OCI-LY3 (cell line): ENCODE results near the gene TMEM151A.
"Not testable (repeated sequence)": the region's sequence is repeated elsewhere in the genome, so short reads cannot be mapped to it uniquely, and the experiment has no call there.

ENCODE experiments used
- CTCF ChIP-seq: fragments of 200-600, 300-600 bp; sonication (generic); IDR thresholded peaks from 2 replicates; pipeline ENCODE4 v1.5.1; 2014; ENCODE audit warnings: antibody characterized with exemption, low read length, low read depth
- EZH2phosphoT487 ChIP-seq: fragments of 200-600 bp; shearing (Covaris generic); IDR thresholded peaks from 2 replicates; pipeline ENCODE4 v1.6.1; 2018; ENCODE audit warnings: antibody characterized with exemption, mixed run types, low read depth

GRCh38 chr11:66310803-66311440, 19.2 kb downstream of the TMEM151A start:
- TF ChIP-seq CTCF, EZH2phosphoT487: not testable (repeated sequence)
